NCI-H1092 (cell line): ENCODE results near the gene KCNAB2.

Experiments
- DNase-seq: peaks from one replicate; lab custom pipeline; 2025; lab: John Stamatoyannopoulos, UW

Gene KCNAB2

GRCh38 chr1:6045561-6045960 lies at the start of gene KCNAB2:
Gene KCNAB2, plus strand, starts transcription at chr1:6045888. Its CDS starts 5,649 bp downstream, at chr1:6051537.
- no peak for DNase-seq

GRCh38 chr1:5996641-5997270 lies 48.9 kb upstream of the KCNAB2 start:
- DNase-seq = no peak

DNA sequence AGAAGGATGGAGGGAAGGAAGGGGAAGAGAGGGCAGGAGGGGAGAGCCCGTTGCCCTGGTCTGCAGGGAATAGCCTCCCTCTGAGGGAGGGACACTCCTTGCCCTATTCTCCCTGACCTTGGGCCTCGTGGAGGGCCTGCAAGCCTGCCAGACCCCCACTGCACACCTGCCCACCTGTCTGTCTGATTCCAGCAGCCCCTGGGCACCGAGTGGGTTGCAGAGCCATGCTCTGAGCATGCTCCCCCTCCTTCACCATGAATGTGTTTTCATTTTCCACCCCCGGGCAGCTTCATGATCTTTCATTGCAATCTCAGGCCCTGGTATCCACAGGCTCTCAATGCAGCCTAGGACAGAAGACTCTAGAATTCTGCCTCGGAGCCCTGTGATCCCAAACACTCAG lies 48.4 kb upstream of the KCNAB2 start:
- DNase-seq = no peak

GRCh38 chr1:5998051-5998905 lies 47.4 kb upstream of the KCNAB2 start:
- no peak for DNase-seq

DNA sequence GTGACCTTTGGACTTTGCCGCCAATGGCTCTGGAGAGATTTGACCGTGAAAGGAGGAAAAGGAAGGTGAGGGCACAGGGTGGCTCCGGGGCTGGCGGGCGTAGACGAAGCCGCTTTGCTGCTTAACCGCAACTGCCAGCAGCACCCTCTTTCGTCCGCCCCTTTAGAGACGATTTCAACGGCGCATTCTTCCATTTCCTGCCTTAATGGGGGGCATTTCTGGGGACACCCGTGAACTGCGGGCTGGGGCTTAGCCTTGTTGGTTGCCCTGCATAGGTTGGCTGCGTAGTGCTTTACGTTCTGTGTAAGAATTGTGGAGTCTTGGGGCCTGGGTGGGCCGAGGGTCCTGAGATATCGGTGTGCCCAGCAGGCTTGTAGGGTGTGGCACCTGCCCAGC lies 46.8 kb upstream of the KCNAB2 start:
- no peak for DNase-seq

DNA sequence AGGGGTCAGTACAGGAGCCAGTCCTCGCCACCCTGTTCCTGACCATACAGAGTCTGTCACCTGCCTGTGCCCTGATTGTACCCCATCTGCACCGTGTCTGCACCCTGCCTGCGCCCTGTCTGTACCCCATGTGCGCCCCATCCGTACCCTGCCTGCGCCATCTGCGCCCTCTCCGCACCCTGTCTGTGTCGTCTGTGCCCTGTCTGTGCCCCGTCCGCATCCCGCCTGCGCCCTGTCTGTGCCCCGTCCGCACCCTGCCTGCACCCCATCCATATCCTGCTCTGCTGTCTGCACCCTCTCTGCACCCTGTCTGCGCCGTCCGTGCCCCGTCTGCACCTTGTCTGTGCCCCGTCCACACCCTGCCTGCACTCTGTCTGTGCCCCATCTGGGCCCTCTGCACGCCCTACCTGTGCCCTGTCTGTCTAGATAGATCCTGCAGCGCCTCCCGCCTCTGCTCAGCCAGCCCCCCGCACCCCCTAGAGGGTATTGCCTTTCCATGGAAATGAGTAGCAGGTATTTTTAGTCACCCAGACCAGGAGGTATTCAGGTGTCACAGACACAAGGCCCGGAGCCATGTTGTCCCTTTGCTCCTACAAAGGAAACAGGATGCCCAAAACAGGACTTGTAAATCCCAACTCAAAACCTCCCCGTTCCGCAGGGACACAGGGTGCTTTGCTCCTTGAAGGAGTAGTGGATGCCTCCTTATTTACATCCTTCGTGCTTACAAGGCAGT lies 45.8 kb upstream of the KCNAB2 start:
- no peak for DNase-seq

- no peak for DNase-seq
Measured at GRCh38 chr1:6000444-6001288, 45.0 kb upstream of the KCNAB2 start.

DNA sequence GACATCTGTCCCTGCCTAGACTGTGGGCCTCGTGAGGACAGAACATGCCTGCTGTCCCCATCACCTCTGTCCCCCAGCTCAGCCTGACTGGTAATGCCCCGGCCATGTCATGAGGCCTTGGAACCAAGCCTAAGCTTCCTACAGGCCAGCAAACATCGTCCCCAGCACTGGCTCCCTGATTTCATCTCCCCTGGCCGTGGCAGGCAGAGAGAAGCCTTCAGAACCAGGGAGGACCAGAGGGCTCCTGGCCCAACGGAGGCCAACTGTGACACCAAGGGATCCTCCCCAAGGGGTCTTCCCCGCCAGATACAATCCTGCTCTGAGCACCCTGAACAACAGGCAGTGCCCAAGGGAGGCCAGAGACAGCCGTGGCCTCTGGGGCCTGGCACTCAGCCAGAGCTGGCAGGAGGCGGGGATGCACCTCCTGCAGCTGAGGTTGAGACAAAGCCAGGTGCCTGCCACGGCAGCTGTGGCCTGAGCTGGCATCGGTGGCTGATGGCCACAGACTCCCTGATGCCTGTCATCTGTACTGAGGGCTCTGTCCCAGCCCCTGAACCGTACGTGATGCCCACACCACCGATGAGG lies 43.6 kb upstream of the KCNAB2 start:
- DNase-seq = peak; percentile 96

DNA sequence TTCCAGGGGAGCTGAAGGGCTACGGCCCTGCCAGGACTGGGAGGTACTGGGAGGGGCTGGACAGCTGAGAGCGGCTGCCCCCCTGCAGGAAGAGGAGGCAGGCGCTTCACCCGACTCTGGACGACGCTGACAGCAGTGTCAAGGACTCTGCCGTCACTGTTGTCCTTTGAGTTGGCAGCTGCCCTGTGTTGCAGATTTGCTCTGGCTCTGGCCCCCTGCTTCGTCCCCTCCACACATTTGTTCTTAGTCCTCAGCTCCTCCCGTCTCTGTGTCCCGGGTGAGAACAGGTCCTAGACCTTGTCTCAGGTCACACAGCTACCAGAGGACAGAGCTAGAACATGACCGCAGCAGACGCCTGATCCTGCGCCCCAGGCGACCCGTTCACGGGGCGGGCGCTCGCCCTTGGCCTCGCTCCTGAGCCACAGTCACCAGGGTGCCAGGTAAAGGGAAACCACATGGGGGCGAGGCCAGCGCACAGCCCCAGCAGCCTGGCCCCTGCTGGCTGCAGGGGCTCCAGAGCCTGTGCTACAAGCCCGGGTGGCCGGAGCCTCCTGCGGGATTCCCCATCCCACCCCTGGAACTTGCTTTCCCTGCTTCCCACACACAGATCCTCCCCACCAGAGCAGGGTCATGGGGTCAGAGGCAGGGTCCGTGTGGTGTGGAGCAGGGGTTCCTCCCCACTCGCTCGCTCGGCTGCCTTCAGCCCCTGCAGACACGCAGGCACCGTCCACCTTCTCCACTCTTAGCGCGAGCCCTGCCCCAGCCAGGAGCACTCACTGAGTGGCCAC lies 42.8 kb upstream of the KCNAB2 start:
- peak; percentile 84 for DNase-seq

GRCh38 chr1:6003568-6004411 lies 41.9 kb upstream of the KCNAB2 start:
- peak; percentile 95 for DNase-seq

GRCh38 chr1:6004412-6005123 lies 41.1 kb upstream of the KCNAB2 start:
- no peak for DNase-seq

- no peak for DNase-seq
Measured at GRCh38 chr1:6005276-6005917, 40.3 kb upstream of the KCNAB2 start.

- DNase-seq = no peak
Measured at GRCh38 chr1:6006882-6007281, 38.8 kb upstream of the KCNAB2 start.

- DNase-seq = no peak
Measured at GRCh38 chr1:6007318-6008083, 38.2 kb upstream of the KCNAB2 start.

DNA sequence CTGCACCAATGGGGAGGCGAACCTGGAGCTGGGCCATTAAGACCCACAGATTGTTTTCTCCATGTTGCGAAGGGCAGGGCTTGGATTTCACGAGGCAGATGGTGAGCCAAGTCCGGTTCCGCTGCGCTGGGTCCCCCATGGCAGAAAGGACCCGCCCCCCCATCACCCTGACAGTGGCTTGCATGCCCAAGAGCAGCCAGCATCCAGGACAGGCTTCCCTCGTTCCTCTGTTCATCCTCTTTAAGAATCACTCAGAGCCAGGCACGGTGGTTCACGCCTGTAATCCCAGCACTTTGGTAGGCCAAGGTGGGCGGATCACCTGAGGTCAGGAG lies 37.6 kb upstream of the KCNAB2 start:
- DNase-seq = no peak

DNA sequence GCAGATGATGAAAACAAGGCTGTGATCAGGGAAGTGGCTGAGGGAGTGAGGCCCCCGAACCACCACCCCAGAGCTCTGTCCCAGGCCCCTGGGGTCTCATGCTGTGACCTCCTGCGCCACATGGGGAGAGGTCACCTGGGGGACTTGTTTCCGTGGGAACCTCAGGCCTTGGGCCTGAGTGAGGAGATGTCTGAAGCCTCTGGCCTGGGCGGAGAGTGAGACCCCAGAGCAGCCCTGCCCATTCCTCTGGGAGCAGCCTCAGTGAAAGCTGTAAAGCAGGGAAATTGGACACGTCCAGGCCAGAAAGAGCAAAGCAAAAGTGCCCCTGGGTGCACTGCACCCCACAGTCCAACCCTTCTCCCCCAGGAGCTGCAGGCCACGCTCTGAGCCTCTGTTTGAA lies 37.0 kb upstream of the KCNAB2 start:
- no peak for DNase-seq

DNA sequence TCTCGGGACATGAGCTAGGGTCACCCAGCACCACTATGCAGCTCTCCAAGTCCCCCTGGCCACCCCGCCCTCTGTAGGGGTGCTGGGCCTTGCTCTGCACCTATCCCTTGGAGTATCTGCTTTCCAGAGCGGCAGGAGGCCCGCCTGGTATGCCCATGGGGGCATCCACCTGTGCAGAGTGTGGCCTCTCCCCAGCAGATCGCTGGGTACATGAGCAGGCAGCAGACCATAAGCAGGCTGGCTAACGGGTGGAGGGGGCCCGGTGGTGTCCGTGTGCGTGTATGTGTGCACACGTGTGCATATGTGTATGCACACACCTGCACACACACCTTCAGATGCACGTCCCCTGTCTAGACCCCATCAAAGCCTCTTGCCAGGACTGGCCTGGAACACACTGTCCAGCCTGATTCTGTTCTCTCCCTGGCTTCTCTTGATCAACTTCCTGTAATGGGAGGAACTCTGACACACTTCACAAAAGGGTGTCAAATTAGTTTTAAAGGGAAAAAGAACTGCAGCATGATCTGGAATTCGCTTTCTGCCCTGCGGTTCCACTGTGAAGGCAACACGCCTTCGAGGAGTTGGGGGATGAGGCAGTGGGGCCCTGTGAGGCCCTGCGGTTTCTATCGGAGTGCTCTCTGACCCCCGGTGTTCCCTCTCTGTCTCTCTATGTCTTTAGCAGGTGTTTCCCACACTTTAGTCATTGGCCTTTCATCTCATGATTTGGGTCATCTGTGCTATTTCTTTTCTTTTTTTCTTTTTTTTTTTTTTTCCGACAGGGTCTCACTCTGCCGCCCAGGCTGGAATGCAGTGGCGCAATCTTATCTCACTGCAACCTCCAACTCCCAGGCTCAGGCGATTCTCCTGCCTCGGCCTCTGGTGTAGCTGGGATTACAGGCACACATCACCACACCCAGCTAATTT lies 36.3 kb upstream of the KCNAB2 start:
- no peak for DNase-seq
